Stimulated activated CD4-positive, alpha-beta T cell treated with anti-CD3 and anti-CD28 coated beads, Interleukin-12 subunit alpha, Interleukin-12 subunit beta, amount 100 ng/mL, for 4 hours (primary cell): ENCODE measurements around the gene UBTD2.

Experiments
- DNase-seq: peaks from one replicate; pipeline ENCODE4 v3.0.0-alpha.2; 2020

UBTD2 gene

GRCh38 chr5:172188893-172189692 is 94.5 kb downstream of the UBTD2 start:
- no peak for DNase-seq

- peak; percentile 87 for DNase-seq
Measured at GRCh38 chr5:172188033-172188892, 95.3 kb downstream of the UBTD2 start, which contains the start of gene STK10. Gene STK10 (minus strand): TSS chr5:172188224. CDS start chr5:172188042, 182 bp downstream.

GRCh38 chr5:172187118-172188032 is 96.2 kb downstream of the UBTD2 start:
- DNase-seq = peak; percentile 58

GRCh38 chr5:172186114-172186695 is 97.4 kb downstream of the UBTD2 start:
- no peak for DNase-seq

- no peak for DNase-seq
Measured at GRCh38 chr5:172185096-172185461, 98.5 kb downstream of the UBTD2 start.

GRCh38 chr5:172183881-172184280 is 99.7 kb downstream of the UBTD2 start:
- no peak for DNase-seq

GRCh38 chr5:172182291-172182690 is 101.3 kb downstream of the UBTD2 start:
- DNase-seq = no peak

- no peak for DNase-seq
Measured at GRCh38 chr5:172180936-172181335, 102.6 kb downstream of the UBTD2 start.

- no peak for DNase-seq
Measured at GRCh38 chr5:172178991-172179989, 104.3 kb downstream of the UBTD2 start.

GRCh38 chr5:172178301-172178987 is 105.1 kb downstream of the UBTD2 start:
- DNase-seq = no peak

GRCh38 chr5:172177176-172177575 is 106.4 kb downstream of the UBTD2 start:
- no peak for DNase-seq

- peak; percentile 77 for DNase-seq
Measured at GRCh38 chr5:172175263-172175719, 108.3 kb downstream of the UBTD2 start.

- peak; percentile 59 for DNase-seq
Measured at GRCh38 chr5:172173564-172174153, 109.9 kb downstream of the UBTD2 start.

- DNase-seq = no peak
Measured at GRCh38 chr5:172172912-172173563, 110.5 kb downstream of the UBTD2 start.

- no peak for DNase-seq
Measured at GRCh38 chr5:172171118-172171517, 112.4 kb downstream of the UBTD2 start.

GRCh38 chr5:172170251-172170701 is 113.3 kb downstream of the UBTD2 start:
- DNase-seq = no peak

GRCh38 chr5:172169216-172169615 is 114.3 kb downstream of the UBTD2 start:
- DNase-seq = no peak

GRCh38 chr5:172168311-172168710 is 115.3 kb downstream of the UBTD2 start:
- DNase-seq = no peak

- DNase-seq = no peak
Measured at GRCh38 chr5:172167895-172168294, 115.7 kb downstream of the UBTD2 start.
